ENCODE measurements around the gene MORC3.

DNA sequence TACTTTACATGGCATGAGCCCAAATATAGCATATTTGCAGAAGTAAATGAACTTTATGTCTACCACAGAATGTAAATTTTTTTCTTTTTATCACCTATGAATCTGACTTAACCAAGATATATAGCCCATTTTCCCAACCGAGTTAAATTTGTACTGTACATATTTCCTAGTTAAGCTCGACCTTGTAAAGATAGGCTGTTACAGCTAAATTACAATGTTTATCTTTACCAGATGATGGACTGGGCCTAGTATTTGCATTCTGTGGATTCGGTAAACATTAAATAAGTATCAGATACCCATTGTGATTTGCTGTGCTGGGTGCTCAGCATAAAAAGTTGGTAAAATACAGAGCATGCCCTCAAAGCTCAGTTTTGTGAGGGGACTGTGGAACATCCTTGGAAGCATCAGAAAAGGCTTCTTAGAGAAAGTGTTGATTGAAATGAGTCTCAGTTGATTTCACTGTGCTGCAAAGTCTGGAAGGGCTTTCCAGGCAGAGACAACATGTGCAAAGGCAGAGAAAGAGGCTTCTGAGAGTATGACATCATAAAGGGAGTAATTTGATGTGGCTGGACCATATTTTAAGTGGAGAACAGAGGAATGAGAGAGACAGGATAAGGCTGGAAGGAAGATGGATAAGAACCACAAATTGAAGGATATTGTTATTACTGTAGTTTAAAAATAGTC is 27.4 kb downstream of the MORC3 start:
- TF ChIP-seq, protein P1, sequence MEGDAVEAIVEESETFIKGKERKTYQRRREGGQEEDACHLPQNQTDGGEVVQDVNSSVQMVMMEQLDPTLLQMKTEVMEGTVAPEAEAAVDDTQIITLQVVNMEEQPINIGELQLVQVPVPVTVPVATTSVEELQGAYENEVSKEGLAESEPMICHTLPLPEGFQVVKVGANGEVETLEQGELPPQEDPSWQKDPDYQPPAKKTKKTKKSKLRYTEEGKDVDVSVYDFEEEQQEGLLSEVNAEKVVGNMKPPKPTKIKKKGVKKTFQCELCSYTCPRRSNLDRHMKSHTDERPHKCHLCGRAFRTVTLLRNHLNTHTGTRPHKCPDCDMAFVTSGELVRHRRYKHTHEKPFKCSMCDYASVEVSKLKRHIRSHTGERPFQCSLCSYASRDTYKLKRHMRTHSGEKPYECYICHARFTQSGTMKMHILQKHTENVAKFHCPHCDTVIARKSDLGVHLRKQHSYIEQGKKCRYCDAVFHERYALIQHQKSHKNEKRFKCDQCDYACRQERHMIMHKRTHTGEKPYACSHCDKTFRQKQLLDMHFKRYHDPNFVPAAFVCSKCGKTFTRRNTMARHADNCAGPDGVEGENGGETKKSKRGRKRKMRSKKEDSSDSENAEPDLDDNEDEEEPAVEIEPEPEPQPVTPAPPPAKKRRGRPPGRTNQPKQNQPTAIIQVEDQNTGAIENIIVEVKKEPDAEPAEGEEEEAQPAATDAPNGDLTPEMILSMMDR (IDR thresholded peaks at IDR 0.05), result no peak
- no peak for TF ChIP-seq EP300 (IDR thresholded peaks at IDR 0.05)
- TF ChIP-seq POLR2A (IDR thresholded peaks at IDR 0.05), result no peak
- no peak for TF ChIP-seq POLR2AphosphoS5 (IDR thresholded peaks at IDR 0.05)

Measured in sigmoid colon (tissue), 4 donors.